HepG2 (cell line): Measurements from ENCODE around the gene MAPKAPK3. TPM values are rescaled to one million over a fixed set of nuclear protein-coding genes. Genes with fewer than 3 reads are reported as not detected.

Source experiments
- ARNT2 ChIP-seq: sonication (generic); formaldehyde crosslinking; IDR thresholded peaks from 2 replicates; pipeline ENCODE4 v1.8.0; 2022; ENCODE audit warnings: mild to moderate bottlenecking, low read depth, missing genetic modification reagents, moderate library complexity
- DMAP1 ChIP-seq: IDR thresholded peaks from 2 replicates; pipeline ENCODE4 v1.6.1; 2016
- GTF2F1 ChIP-seq: fragments of 150-350 bp; IDR thresholded peaks from 2 replicates; pipeline ENCODE4 v1.6.1; 2014; ENCODE audit warnings: low read length
- HDAC1 ChIP-seq: sonication (generic); formaldehyde crosslinking; IDR thresholded peaks from 2 replicates; pipeline ENCODE4 v1.5.1; 2020; ENCODE audit warnings: mild to moderate bottlenecking, missing genetic modification reagents
- HOXA5 ChIP-seq: sonication (generic); formaldehyde crosslinking; IDR thresholded peaks from 2 replicates; pipeline ENCODE4 v1.4.0; 2020; ENCODE audit warnings: missing genetic modification reagents
- JDP2 ChIP-seq: sonication (generic); formaldehyde crosslinking; IDR thresholded peaks from 2 replicates; pipeline ENCODE4 v1.8.1; 2022; ENCODE audit warnings: missing genetic modification reagents, borderline replicate concordance
- ZNF230 ChIP-seq: sonication (generic); formaldehyde crosslinking; IDR thresholded peaks from 2 replicates; pipeline ENCODE4 v1.4.0; 2020; ENCODE audit warnings: mild to moderate bottlenecking, missing genetic modification reagents
- ZNF44 ChIP-seq: sonication (generic); formaldehyde crosslinking; IDR thresholded peaks from 2 replicates; pipeline ENCODE4 v1.5.1; 2020; ENCODE audit warnings: mild to moderate bottlenecking, missing genetic modification reagents
- ZNF567 ChIP-seq: sonication (generic); formaldehyde crosslinking; IDR thresholded peaks from 2 replicates; pipeline ENCODE4 v1.8.1; 2023; ENCODE audit warnings: mild to moderate bottlenecking, missing genetic modification reagents, borderline replicate concordance
- ZSCAN20 ChIP-seq: sonication (generic); formaldehyde crosslinking; IDR thresholded peaks from 2 replicates; pipeline ENCODE4 v1.4.0; 2020; ENCODE audit warnings: missing genetic modification reagents, mild to moderate bottlenecking, borderline replicate concordance
- polyA plus RNA-seq, 8 experiments: library from polyadenylated mRNA; depleted of rRNA in 3 of 8; stranded (reverse) in 7 of 8; unstranded in 1 of 8; fragments of >200 nt; fragmentation: Illumina TruSeq in 4 of 8; extraction: Trizol in 4 of 8; gene quantifications; 2 replicates each; pipeline versions ENCODE4 v1.2.1 to v1.2.3, GENCODE V29; 2011 to 2016; ENCODE audit warnings: low read depth in 4 of 8, missing spikeins in 1 of 8, mixed read lengths in 1 of 8; ENCODE audit not compliant: insufficient read depth in 1 of 8
- total RNA-seq, 5 experiments: library from RNA; depleted of rRNA; stranded (reverse); fragments of >200 nt; fragmentation: Illumina TruSeq; extraction: Trizol; gene quantifications; 2 replicates each; pipeline ENCODE4 v1.2.3, GENCODE V29; 2016; ENCODE audit warnings: low read depth in 1 of 5
- TF ChIP-seq, protein P1 (sequence below): sonication (generic); formaldehyde crosslinking; IDR thresholded peaks from 2 replicates; pipeline ENCODE4 v1.4.0; 2020; ENCODE audit warnings: missing genetic modification reagents
- TF ChIP-seq, protein P2 (sequence below): sonication (generic); formaldehyde crosslinking; IDR thresholded peaks from 2 replicates; pipeline ENCODE4 v1.4.0; 2020; ENCODE audit warnings: missing genetic modification reagents, mild to moderate bottlenecking, borderline replicate concordance
- TF ChIP-seq, protein P3 (sequence below): sonication (generic); formaldehyde crosslinking; IDR thresholded peaks from 2 replicates; pipeline ENCODE4 v1.5.0; 2020; ENCODE audit warnings: mild to moderate bottlenecking, missing genetic modification reagents, moderate library complexity
- TF ChIP-seq, protein P4 (sequence below), 2 experiments: sonication (generic) in 1 of 2; formaldehyde crosslinking in 1 of 2; IDR thresholded peaks; 2 replicates each; pipeline versions ENCODE4 v1.6.1 to v1.9.0; 2014 to 2022; ENCODE audit warnings: antibody characterized with exemption in 1 of 2, borderline replicate concordance in 1 of 2, inconsistent platforms in 1 of 2, low read depth in 1 of 2, missing genetic modification reagents in 1 of 2
- TF ChIP-seq, protein P5 (sequence below): sonication (generic); formaldehyde crosslinking; IDR thresholded peaks from 2 replicates; pipeline ENCODE4 v1.4.0; 2020; ENCODE audit warnings: low read depth, missing genetic modification reagents

MAPKAPK3 gene
- total and polyA plus RNA-seq, 2 of the 13 experiments (the other 11 are each of a cell fraction or from before 2014, with no cell fraction given), result 39.9 to 41.2 TPM

DNA sequence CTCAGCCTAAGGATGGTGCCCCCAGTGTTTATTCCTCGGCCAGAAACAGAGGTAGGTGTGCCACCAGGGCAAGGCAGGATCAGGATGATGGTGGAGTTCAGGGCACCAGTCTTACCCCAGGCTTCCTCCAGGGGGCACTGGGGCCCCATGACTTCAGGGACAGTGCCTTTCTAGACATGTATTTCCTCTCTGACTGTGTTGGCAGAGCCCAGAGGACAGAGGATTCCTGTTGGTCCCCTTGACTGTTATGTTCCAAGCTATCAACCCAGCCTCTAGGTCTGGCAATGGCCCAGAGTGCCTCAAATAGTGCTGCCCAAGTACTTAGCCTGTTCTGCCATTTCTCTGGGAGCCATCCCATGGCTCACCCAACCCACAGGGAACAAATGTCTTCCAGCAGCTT lies 44.8 kb upstream of the MAPKAPK3 start (continued):
- TF ChIP-seq, protein P1, sequence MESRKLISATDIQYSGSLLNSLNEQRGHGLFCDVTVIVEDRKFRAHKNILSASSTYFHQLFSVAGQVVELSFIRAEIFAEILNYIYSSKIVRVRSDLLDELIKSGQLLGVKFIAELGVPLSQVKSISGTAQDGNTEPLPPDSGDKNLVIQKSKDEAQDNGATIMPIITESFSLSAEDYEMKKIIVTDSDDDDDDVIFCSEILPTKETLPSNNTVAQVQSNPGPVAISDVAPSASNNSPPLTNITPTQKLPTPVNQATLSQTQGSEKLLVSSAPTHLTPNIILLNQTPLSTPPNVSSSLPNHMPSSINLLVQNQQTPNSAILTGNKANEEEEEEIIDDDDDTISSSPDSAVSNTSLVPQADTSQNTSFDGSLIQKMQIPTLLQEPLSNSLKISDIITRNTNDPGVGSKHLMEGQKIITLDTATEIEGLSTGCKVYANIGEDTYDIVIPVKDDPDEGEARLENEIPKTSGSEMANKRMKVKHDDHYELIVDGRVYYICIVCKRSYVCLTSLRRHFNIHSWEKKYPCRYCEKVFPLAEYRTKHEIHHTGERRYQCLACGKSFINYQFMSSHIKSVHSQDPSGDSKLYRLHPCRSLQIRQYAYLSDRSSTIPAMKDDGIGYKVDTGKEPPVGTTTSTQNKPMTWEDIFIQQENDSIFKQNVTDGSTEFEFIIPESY (CRISPR knock-in tag), result no peak
- TF ChIP-seq ZSCAN20 (no peak), GTF2F1 (no peak), HDAC1 (CRISPR knock-in tag) (0 out of 2 replicates have a peak, but pooled peaks have one; percentile 21), HOXA5 (CRISPR knock-in tag) (no peak), ZNF44 (no peak), JDP2 (no peak), DMAP1 (CRISPR knock-in tag) (no peak), ZNF230 (CRISPR knock-in tag) (no peak), ARNT2 (CRISPR knock-in tag) (no peak), ZNF567 (CRISPR knock-in tag) (no peak)
- TF ChIP-seq, protein P2, sequence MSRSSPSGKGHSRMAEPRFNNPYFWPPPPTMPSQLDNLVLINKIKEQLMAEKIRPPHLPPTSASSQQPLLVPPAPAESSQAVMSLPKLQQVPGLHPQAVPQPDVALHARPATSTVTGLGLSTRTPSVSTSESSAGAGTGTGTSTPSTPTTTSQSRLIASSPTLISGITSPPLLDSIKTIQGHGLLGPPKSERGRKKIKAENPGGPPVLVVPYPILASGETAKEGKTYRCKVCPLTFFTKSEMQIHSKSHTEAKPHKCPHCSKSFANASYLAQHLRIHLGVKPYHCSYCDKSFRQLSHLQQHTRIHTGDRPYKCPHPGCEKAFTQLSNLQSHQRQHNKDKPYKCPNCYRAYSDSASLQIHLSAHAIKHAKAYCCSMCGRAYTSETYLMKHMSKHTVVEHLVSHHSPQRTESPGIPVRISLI (CRISPR knock-in tag), result no peak
- TF ChIP-seq, protein P3, sequence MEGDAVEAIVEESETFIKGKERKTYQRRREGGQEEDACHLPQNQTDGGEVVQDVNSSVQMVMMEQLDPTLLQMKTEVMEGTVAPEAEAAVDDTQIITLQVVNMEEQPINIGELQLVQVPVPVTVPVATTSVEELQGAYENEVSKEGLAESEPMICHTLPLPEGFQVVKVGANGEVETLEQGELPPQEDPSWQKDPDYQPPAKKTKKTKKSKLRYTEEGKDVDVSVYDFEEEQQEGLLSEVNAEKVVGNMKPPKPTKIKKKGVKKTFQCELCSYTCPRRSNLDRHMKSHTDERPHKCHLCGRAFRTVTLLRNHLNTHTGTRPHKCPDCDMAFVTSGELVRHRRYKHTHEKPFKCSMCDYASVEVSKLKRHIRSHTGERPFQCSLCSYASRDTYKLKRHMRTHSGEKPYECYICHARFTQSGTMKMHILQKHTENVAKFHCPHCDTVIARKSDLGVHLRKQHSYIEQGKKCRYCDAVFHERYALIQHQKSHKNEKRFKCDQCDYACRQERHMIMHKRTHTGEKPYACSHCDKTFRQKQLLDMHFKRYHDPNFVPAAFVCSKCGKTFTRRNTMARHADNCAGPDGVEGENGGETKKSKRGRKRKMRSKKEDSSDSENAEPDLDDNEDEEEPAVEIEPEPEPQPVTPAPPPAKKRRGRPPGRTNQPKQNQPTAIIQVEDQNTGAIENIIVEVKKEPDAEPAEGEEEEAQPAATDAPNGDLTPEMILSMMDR, result peak; percentile 97
- TF ChIP-seq, protein P4, sequence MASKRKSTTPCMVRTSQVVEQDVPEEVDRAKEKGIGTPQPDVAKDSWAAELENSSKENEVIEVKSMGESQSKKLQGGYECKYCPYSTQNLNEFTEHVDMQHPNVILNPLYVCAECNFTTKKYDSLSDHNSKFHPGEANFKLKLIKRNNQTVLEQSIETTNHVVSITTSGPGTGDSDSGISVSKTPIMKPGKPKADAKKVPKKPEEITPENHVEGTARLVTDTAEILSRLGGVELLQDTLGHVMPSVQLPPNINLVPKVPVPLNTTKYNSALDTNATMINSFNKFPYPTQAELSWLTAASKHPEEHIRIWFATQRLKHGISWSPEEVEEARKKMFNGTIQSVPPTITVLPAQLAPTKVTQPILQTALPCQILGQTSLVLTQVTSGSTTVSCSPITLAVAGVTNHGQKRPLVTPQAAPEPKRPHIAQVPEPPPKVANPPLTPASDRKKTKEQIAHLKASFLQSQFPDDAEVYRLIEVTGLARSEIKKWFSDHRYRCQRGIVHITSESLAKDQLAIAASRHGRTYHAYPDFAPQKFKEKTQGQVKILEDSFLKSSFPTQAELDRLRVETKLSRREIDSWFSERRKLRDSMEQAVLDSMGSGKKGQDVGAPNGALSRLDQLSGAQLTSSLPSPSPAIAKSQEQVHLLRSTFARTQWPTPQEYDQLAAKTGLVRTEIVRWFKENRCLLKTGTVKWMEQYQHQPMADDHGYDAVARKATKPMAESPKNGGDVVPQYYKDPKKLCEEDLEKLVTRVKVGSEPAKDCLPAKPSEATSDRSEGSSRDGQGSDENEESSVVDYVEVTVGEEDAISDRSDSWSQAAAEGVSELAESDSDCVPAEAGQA (IDR thresholded peaks at IDR 0.05; ENCODE audit: low read depth), result no peak
- TF ChIP-seq, protein P4 (CRISPR knock-in tag; IDR thresholded peaks at IDR 0.05; ENCODE audit: borderline replicate concordance), result no peak
- TF ChIP-seq, protein P5, sequence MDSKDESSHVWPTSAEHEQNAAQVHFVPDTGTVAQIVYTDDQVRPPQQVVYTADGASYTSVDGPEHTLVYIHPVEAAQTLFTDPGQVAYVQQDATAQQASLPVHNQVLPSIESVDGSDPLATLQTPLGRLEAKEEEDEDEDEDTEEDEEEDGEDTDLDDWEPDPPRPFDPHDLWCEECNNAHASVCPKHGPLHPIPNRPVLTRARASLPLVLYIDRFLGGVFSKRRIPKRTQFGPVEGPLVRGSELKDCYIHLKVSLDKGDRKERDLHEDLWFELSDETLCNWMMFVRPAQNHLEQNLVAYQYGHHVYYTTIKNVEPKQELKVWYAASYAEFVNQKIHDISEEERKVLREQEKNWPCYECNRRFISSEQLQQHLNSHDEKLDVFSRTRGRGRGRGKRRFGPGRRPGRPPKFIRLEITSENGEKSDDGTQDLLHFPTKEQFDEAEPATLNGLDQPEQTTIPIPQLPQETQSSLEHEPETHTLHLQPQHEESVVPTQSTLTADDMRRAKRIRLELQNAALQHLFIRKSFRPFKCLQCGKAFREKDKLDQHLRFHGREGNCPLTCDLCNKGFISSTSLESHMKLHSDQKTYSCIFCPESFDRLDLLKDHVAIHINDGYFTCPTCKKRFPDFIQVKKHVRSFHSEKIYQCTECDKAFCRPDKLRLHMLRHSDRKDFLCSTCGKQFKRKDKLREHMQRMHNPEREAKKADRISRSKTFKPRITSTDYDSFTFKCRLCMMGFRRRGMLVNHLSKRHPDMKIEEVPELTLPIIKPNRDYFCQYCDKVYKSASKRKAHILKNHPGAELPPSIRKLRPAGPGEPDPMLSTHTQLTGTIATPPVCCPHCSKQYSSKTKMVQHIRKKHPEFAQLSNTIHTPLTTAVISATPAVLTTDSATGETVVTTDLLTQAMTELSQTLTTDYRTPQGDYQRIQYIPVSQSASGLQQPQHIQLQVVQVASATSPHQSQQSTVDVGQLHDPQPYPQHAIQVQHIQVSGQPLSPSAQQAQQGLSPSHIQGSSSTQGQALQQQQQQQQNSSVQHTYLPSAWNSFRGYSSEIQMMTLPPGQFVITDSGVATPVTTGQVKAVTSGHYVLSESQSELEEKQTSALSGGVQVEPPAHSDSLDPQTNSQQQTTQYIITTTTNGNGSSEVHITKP, result no peak
